22Rv1 (cell line): Measurements from ENCODE around the gene SMAD1.

Source experiments
- CTCF ChIP-seq: fragments of 450-650 bp; IDR thresholded peaks from 2 replicates; pipeline ENCODE4 v1.5.1; 2017; ENCODE audit warnings: mild to moderate bottlenecking
- ZFX ChIP-seq: fragments of 450-650 bp; IDR thresholded peaks from 2 replicates; pipeline ENCODE4 v1.6.1; 2017; ENCODE audit warnings: antibody characterized with exemption, borderline replicate concordance

- no peak for TF ChIP-seq CTCF
- no peak for TF ChIP-seq ZFX
Measured at GRCh38 chr4:145482209-145483037, 770 bp downstream of the SMAD1 start.
